Stimulated activated CD4-positive, alpha-beta T cell treated with anti-CD3 and anti-CD28 coated beads, Interleukin-4, amount 100 ng/mL, for 1 hour (primary cell): ENCODE data around the gene LYPD6.
"Not testable (repeated sequence)": the region's sequence is repeated elsewhere in the genome, so short reads cannot be mapped to it uniquely, and the experiment has no call there.

ENCODE experiments used
- DNase-seq: peaks from one replicate; pipeline ENCODE4 v3.0.0-alpha.2; 2020

LYPD6 gene, protein sequence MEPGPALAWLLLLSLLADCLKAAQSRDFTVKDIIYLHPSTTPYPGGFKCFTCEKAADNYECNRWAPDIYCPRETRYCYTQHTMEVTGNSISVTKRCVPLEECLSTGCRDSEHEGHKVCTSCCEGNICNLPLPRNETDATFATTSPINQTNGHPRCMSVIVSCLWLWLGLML

GRCh38 chr2:149330127-149331022 is at the start of gene LYPD6:
TSS of gene LYPD6 (plus strand) at chr2:149330587. CDS start at chr2:149437709, 107,122 bp downstream.
- DNase-seq, result no peak

DNA sequence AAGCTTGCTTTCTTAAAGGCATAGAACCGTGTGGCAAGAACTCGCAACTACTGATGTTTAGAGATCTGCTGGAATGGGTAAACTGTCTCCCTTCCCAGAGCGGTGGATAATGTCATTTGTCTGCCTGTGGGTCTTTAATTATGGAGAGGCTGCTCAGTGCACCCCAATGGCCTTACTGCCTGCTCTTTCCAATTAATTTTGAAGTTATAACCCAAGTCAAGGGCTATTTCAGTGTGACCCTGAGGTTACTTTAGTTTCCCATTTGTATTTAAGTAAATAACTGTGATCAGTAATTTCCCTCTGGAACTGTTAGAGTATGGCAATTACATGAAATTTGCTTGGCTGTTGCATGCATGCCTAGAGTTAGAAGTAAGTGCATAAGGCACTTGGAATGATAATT is 48.9 kb upstream of the LYPD6 start:
- no peak for DNase-seq

DNA sequence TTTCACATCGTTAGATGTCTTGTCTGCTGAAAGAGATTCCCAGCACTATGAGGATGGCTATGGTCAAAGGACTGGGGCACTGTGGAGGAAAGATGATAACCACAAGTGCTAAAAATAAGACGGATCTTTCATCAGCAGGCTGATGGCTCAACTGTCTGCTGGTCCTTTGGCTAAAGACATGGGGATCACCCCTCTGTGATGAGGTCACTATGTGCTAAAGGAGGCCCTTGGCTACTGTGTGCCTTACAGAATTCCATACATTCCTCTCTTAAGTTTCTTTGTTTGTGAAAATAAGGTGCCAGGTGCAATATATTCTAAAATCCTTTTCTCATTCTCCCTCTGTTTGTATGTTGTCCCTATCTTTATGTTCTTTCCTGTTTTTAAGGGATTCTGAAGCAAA is 39.7 kb upstream of the LYPD6 start:
- DNase-seq, result no peak

- no peak for DNase-seq
Measured at GRCh38 chr2:149291881-149292280, 38.5 kb upstream of the LYPD6 start.

DNA sequence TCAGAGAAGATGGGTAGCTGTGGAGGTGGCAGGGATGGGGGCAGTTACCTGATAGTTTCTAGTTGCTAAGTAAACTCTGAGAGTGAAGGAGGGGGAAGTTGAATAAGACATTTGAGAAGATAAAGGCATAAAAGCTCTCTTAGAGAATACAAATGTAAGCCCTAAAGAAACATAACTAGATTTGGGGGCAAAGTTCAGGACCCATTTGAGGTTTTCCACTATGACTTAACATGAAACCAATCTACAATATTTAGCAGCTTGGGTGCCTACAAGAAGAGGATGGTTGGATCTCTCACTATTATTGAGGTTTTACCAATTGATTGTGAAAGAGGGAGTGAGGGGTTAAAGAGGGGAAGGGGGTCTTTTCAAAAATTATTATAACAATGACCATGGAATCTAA is 34.4 kb upstream of the LYPD6 start:
- DNase-seq, result no peak

DNA sequence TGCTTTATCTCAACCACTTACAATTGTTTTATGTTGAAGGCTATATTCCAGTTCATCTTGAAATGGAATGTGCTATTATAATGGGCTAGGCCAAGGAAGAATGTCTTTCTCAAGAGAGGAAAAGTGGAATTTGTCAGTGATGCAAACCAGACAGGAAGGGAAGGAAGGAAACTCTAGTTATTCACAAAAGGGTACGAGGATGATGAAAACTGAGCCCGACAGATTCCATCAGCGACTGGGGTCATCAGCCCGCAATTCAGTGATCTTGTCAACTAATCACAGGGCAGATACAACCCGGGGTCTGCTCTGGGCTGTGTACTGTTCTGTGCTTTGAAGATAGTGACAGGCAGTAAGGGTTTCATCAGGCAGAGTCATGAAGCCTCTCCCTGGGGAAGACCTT is 23.4 kb upstream of the LYPD6 start:
- DNase-seq, result no peak

DNA sequence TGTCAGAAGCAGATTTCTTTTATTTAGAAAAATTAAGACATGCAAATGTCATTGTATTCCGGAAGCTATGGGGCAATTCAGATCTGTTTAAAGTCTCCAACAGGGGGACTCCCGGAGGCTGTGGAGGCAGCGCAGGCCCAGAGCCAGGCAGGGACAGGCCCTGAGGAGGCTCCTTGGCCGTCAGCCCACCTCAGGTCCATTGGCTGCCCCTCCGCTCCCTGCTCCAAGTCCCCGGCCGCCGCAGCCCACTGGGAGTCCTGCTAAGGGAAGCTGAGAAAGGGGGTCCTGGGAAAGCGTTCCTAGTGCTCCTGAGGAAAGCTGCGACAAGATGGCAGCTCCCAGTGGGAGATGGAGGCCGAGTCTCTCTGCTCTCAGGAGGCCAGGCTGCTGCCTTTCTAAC is 20.0 kb upstream of the LYPD6 start:
- DNase-seq, result no peak

DNA sequence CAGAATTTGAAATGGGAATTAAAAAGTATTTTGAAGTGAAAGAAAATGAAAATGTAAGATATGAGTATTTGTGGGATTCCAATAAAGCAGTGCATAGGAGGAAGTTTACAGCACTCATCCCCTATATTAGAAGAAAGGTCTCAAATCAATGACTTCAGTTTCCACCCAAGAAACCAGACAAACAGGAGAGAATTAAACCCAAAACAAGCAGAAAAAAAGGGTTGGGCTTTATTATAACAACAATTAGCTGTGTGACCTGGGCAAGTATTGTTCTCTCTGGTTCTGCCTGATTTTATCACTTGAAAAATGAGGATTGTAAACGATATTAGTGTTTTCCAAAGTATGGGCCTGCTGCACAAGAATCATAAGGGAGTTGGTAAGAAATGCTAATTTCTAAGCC is 18.3 kb upstream of the LYPD6 start:
- no peak for DNase-seq

GRCh38 chr2:149313512-149313972 is 16.8 kb upstream of the LYPD6 start:
- DNase-seq, result no peak

DNA sequence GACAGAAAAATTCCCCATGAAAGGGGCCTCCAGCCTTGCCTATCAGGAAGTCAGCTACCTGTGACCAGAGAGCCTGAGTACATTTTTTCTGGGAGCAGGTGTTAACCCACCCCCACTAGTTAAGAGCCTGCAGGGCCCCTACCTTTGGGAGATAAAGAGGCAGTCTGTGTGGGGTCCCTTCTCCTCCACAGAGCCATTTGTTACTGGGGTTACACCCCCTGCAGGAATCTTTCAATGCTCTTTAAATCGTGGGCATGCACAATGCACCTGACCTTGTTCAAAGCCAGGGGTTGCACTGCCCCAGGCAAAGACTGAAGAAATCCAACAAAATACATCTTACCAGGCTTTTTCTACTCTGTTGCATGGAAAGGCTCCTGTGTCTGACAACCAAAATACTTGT is 15.7 kb upstream of the LYPD6 start:
- no peak for DNase-seq

GRCh38 chr2:149315461-149315860 is 14.9 kb upstream of the LYPD6 start:
- no peak for DNase-seq

GRCh38 chr2:149318566-149318965 is 11.8 kb upstream of the LYPD6 start:
- DNase-seq, result not testable (repeated sequence)

DNA sequence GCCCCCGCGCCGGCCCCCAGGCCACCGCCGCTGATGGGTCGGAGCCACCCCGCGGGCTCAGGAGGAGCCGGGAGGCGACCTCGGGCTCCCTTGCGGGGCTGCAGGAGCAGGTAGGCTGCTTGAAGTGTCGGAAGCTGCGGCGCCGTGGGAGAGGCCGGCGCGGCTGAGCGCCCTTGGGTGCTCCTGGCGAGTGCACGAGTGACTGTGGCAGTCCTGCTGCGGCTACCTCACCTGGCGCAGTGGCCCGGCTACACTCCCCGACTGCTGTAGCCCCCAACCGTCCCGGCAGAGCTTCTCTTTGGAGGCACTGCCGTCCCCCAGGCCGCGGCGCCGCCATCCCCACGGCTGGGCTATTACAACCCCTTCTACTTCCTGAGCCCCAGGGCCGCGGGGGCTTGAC is 10.0 kb upstream of the LYPD6 start:
- no peak for DNase-seq

- DNase-seq, result no peak
Measured at GRCh38 chr2:149329068-149329467, 1.3 kb upstream of the LYPD6 start.

GRCh38 chr2:149329489-149330126 is 779 bp upstream of the LYPD6 start:
- DNase-seq, result no peak

GRCh38 chr2:149331023-149331400 is 625 bp downstream of the LYPD6 start:
- DNase-seq, result no peak

DNA sequence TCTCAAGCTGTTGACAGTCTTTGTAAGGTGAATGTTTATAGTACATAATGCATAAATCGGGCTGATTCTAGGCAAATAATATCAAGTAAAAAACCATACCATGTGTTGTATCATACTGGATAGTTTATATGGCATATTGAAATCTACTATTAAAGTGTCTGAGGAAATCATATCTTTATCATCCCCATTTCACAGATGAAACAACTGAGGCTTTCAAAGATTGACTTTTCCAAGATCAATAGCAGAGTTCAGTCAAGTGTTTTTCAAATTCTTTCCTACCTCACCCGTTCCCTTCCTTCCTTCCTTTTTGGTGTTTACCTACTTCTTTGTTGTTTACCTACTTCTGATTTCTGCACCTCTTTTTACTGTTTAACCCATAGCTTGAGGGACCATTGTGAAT is 2.0 kb downstream of the LYPD6 start:
- DNase-seq, result no peak

DNA sequence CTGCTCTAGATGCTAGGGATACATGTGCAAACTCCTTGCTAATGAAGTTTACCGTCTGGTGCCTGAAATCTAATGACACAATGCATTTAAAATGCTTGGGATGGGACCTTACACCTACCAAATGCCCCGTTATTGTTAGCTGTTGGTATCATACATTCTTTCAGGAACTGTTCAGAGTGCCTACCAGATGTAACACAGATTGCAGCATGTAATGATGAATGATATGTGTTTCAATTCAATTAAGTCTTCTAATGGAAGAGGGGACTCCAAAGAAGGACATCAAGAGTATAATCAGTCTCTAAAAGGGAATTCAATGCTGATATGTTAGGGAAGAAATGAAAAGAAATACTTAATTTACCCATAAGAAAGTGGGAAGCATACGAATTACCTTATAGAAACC is 3.2 kb downstream of the LYPD6 start:
- no peak for DNase-seq

GRCh38 chr2:149334156-149334555 is 3.8 kb downstream of the LYPD6 start:
- DNase-seq, result no peak

GRCh38 chr2:149339324-149339723 is 8.9 kb downstream of the LYPD6 start:
- no peak for DNase-seq

DNA sequence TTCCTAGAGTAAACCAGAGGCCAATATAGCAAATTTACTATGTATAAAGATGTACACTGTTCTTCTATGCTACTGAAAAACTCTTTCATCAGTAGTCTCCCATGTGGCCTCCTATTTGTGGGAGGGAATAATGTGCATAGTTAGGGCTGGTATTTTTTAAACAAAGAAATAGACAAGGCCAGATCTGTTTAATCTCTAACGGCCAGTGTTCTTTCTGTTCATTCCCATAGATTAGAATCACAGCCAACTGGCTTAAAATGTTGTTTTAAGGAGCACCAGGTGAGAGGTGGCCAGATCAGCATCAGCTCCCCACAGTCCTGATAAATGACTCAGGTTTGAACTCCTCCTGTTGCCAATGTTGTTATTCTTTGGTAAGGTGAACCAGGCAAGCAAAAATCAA is 12.1 kb downstream of the LYPD6 start:
- DNase-seq, result no peak

DNA sequence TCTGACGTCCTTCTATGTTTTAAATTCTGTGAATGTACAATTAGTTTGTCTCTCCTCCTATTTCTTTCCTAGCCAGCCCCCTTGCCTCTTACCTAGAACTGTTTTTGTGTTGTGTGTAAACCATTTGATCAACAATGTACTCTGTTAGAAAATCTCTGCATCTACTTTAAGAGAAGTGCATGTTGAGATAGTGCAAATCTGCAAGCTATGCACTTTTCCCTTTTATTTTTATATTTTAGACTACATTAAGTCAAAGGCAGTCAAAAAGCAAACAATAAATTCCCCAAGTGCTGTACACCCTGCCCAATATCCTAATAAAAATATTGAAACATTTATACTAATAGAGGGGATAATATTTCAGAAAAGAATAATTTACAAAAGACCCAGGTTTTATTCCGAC is 13.7 kb downstream of the LYPD6 start:
- no peak for DNase-seq

DNA sequence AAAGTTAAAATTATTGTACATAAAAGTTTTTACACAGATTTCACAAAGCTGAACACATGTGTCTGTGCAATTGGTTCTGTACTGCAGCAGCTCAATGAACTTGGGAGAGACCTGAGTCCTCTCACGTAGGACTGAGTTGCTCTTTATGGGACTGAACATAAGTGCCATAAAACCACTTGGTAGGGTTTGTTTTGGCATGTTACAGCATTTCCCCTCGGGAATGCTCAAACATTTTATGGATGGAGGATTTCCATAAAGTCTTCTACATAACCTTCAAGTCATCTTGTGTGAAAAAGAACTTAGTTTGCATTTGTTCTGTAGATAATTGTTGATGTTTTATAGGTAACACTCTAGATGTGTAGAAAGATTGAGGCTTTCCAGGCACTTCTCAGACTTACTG is 15.9 kb downstream of the LYPD6 start:
- no peak for DNase-seq

GRCh38 chr2:149348291-149348690 is 17.9 kb downstream of the LYPD6 start:
- DNase-seq, result no peak
